ENCODE measurements around the gene SIGLEC12.

- TF ChIP-seq CTCF (IDR thresholded peaks at IDR 0.05) (no peak), EZH2 (IDR thresholded peaks at IDR 0.05) (no peak)
Measured at GRCh38 chr19:51471527-51471926, 30.1 kb downstream of the SIGLEC12 start.
